Epithelial cell of esophagus (primary cell): ENCODE measurements around the gene ZBP1.

Experiments used
- DNase-seq: peaks from one replicate; pipeline ENCODE4 v3.0.0; 2010; ENCODE audit warnings: low read depth
- H3K4me3 ChIP-seq: 2 replicates; pipeline ENCODE4 v1.5.1; 2011; ENCODE audit warnings: mild to moderate bottlenecking, low read length, control low read depth
- CTCF ChIP-seq: IDR thresholded peaks from 2 replicates; pipeline ENCODE4 v1.5.1; 2011; ENCODE audit warnings: low read depth, mild to moderate bottlenecking, low read length, control low read depth, inconsistent platforms; ENCODE audit not compliant: insufficient read depth; ENCODE audit errors: missing control alignments

ZBP1 gene

GRCh38 chr20:57620274-57620990 is at the start of gene ZBP1:
Gene ZBP1 (minus strand): TSS chr20:57620426. CDS start chr20:57620295, 131 bp downstream.
- no peak for TF ChIP-seq CTCF
- no peak within 1 kb of the TSS for H3K4me3 ChIP-seq
- DNase-seq, result no peak

GRCh38 chr20:57669632-57670031 is 49.4 kb upstream of the ZBP1 start:
- H3K4me3 ChIP-seq, result no peak overlapping the region
- DNase-seq, result no peak
- TF ChIP-seq CTCF, result no peak

- no peak overlapping the region for H3K4me3 ChIP-seq
- DNase-seq, result no peak
- TF ChIP-seq CTCF, result no peak
Measured at GRCh38 chr20:57667924-57668782, 47.9 kb upstream of the ZBP1 start.

GRCh38 chr20:57667388-57667787 is 47.2 kb upstream of the ZBP1 start:
- TF ChIP-seq CTCF, result no peak
- DNase-seq, result no peak
- H3K4me3 ChIP-seq, result no peak overlapping the region

- DNase-seq, result no peak
- TF ChIP-seq CTCF, result no peak
- no peak overlapping the region for H3K4me3 ChIP-seq
Measured at GRCh38 chr20:57666834-57667157, 46.6 kb upstream of the ZBP1 start.

- no peak overlapping the region for H3K4me3 ChIP-seq
- TF ChIP-seq CTCF, result no peak
- DNase-seq, result no peak
Measured at GRCh38 chr20:57666106-57666833, 46.0 kb upstream of the ZBP1 start.
